Stimulated activated CD8-positive, alpha-beta memory T cell treated with anti-CD3 and anti-CD28 coated beads, Interleukin-7, amount 100 ng/mL, for 4 hours (primary cell): Measurements from ENCODE around the gene GPR107.
A peak's percentile ranks its signal among the peaks of the same experiment; 100 is the strongest.

Experiments used
- DNase-seq, 2 donors: peaks; one replicate each; pipeline ENCODE4 v3.0.0-alpha.2; 2020; ENCODE audit warnings: low read depth in 2 of 2

GPR107 gene

GRCh38 chr9:130137081-130137640, 83.5 kb downstream of the GPR107 start:
- no peak for DNase-seq

GRCh38 chr9:130137641-130138081, 84.0 kb downstream of the GPR107 start:
- no peak for DNase-seq

DNA sequence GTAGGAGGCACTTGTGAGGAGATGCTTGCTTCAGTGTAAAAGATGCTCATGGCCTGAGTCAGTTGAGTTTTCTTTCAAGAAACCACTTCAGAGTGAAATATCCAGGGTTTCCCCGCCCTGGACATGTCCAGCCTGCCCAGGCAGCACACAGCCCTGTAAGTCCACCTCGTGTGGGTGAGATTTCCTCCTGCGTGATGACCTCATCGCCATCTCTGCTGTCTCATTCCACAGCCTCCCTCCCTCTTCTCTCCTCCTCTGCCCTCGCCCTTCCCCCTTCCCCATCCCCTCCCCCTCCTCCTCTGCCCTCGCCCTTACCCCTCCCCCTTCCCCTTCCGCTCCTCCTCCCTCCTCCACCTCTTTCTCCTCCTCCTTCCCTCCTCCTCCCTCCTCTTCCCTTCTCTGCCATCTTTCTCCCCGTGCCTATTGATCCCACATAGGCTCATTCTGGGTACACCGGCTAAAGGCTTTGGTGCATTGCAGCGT, 84.5 kb downstream of the GPR107 start:
- no peak for DNase-seq

GRCh38 chr9:130138791-130139190, 85.1 kb downstream of the GPR107 start:
- no peak for DNase-seq

DNA sequence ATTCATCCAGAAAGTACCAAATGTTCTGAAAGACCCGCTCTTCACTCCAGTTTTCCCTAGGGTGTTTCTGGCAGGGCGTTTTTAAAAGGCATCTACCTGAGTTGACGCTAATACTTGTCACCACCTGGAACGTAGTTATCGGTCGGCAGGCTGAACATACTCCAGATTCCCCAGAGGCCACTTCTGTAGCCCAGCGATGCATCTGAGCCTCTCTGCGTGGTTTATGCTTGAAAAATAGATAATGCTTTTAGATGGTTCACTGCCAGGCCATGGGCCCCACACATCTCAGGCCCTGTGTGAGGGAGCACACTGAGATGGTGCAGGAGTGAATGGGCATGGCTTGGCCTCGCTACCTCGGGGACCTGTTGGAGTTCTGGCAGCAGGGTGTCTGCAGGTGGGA, 85.5 kb downstream of the GPR107 start:
- DNase-seq: no peak

DNA sequence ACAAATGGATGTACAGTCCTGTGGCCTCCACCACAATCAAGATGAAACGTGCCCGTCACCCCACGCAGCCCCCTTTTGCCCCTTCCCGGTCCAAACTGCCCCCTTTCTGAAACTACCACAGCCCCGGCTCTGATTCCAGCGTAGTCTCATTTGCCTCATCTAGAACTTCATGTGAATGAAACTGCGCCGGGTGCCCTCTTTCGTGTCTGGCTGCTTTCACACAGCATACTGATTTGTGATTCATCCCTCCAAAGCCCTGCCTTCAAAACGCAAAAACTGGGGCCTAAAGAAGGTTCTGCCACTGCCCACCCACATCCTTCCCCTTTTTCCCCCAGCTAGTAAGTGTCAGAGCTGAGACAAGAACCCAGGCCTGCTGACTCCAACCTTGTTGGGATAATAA, 87.0 kb downstream of the GPR107 start:
- DNase-seq: peak; percentile 14 to 25

DNA sequence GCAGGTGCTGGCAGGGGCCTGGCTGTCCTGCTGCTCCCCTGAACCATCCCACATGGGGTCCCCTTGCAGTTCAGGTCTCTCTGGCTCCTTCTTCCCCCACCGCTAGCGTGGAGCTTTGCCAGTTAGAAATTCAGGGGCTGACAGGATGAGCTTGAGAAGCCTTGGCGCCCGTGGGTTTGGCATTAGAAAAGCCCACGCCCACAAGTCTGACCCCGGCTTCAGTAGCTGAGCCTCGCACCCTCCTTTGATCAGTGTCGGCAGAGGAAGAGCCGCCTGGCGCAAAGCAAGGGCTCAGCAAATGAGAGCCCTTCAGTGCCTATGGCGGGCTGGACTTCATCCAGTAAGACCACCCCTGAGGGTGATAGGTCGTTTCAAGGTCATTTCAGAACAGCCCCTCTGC, 88.3 kb downstream of the GPR107 start:
- no peak for DNase-seq

DNA sequence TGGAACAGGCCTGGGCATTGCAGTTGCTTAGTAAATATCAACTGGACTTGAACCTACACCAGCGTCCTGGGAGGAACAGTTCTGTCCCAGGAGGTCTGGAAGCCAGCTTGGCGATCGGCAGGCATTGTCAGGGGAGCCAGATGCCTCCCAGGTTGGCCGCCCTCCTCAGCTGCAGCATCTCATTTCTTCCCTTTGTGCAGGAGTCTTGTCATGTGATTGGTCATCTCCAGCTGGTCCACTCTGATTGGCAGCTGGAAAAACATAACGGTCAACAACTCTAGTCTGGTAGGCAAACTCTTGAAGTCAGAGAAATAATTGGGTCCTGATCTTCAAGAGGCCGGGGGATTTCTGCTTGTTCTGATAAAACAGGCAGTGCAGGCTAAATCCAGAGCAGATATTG, 88.9 kb downstream of the GPR107 start:
- DNase-seq: no peak

DNA sequence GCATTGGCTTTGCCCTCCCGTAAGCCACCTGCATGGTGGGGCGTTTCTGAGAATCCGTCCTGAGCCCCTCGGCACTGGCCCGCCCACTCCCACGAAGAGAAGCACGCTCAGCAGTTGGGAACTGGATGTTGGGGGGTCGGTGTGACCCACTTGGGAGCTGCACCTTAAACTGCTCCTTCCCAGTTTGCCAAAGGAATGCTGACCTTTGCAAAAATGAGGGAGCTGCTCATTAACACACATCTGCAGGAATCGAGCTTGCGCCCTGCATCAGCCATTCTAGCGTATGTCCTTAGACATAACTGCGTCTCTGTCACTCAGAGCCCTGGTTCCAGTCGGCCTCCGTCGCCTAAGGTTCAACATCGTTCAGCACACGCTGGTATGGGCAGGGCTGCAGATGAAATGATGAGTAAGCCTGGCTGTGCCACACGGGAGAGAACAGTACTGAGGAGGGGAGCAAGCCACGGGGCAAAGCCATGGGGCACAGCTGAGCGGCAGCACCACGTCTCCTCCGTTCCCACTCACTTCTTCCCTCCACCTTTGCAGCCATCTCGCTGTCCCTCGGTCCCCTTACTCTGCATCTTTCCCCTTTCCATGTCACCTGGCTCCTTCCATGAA, 89.7 kb downstream of the GPR107 start:
- DNase-seq: no peak

DNA sequence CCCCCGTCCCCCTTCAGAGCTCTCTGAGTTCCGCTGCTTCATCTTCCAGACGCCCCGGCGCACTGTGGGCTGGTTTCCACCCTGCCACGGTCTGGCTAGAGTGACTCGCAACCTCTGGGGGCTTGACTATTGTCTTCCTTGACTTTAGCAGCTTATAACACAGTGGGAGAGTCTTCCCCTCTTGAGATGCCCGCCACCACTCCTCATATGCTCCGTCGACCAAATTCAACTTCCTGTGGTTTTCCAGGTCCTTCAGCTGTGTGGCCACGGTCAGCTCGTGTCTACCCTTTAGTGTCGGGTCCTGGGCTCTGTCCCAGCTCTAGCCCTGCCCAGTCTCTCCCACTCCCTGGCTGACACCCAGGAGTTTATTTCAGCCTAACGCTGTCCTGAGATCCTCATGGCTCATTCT, 90.3 kb downstream of the GPR107 start:
- peak; percentile 11 to 40 for DNase-seq

GRCh38 chr9:130144703-130145102, 91.0 kb downstream of the GPR107 start:
- DNase-seq: no peak

- no peak for DNase-seq
These were observed 92.0 kb downstream of the GPR107 start for GRCh38 chr9:130145658-130146057.

DNA sequence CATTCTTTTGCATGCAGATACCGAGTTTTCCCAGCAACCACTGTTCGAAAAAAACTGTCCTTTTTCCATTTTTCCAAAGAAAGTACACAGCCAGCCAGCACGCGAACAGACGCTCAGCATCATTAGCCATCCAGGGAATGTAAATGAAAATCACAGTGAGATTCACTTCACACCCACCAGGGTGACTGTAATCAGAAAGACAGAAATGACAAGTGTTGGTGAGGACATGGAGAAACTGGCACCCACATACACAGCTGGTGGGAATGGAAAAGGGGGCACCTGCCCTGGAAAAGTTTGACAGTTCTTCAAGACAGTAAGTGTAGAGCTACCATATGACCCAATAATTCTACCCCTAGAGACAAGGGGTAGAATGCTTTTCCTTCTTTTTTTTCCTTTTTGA, 93.5 kb downstream of the GPR107 start:
- no peak for DNase-seq

DNA sequence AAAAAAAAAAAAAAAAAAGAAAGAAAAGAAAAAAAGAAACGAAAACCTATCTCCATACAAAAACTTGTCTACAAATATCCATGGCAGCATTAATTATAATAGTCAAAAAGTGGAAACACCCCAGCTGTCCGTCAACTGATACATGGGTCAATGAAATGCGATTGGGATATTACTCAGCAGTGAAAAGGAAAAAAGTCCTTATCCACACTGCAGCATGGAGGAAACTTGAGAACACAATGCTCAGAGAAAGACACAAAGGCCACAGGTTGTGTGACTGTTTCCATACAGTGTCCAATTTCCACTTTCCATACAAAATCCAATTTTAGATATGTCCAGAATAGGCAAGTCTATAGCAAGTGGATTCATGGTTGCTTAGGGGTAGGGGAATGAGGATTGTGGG, 94.2 kb downstream of the GPR107 start:
- no peak for DNase-seq

DNA sequence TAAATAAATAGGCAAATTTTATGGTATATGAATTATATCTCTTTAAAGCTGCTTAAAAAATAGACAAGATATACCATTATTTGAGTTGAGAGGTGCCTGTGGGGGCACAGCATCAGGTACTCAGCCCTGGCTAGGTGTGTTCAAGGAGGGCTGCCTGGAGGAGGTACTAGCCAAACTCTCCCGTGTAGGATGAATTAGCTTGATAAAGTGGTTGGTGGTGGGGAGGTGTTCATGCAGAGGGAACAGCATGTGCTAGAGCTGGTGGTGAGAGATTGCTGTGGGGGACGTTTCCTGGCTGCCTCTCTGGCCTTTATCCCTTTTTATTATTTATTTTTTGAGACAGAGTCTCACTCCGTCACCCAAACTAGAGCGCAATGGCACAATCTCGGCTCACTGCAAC, 95.3 kb downstream of the GPR107 start:
- no peak for DNase-seq

DNA sequence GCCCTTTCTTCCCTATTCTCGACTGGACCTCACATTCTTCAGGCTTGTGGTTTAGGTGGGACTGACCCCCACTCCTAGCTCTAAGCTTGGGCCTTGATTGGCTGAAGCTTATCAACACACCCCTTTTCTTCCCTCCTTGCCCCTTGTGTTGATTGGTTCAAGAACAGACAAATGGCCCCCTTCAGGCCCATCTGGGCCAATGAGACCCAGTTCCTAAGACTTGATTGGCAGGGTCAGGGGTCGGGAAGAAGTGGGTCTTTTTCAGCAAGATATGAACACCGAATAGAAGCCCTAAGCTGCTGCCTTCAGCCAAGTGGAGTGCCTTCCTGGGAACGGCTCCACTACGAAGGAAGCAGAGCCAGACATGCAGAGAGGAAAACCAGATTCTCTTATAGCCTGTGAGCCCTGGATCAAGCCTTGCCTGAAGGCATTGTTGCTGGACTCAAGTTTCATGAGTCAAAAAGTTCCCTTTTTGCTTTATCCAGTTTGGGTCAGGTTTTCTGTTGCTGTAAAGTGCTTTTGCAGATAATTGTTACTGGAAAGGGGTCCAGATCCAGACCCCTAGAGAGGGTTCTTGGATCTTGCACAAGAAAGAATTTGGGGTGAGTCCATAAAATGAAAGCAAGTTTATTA, 96.1 kb downstream of the GPR107 start:
- no peak for DNase-seq

GRCh38 chr9:130150779-130151382, 97.2 kb downstream of the GPR107 start:
- no peak for DNase-seq

DNA sequence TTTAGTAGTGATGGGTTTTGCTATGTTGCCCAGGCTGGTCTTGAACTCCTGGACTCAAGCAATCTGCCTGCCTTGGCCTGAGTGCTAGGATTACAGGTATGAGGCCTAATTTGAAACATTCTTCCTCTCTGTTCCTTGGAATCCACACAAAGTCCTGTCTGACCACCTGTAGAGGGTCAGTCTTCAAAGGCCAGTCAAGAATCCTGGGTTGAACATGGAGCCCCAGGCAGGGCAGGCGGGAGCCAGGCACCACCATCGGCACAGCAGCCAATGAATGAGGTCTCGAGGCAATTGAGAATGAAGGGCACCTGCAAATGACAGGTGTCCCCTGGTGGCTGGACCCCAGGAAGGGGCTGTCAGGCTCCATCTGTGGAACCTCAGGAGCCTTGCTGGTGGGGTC, 101.1 kb downstream of the GPR107 start:
- no peak for DNase-seq

DNA sequence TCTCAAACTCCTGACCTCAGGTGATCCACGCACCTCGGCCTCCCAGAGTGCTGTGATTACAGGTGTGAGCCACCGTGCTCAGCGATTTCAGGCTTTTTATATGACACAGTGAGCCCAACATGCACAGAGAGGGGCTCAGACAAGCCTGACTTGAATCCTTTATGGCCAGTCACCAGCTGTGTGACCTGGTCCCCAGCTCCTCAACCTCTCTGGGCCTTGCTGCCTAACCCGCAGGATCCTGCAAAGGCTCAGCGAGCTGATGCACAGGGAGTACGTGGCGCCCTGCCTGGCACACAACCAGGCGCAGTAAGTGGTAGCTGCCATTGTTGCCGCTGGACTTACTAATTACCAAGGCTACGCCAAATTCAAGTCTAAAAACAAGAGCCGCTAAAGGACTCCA, 101.9 kb downstream of the GPR107 start:
- no peak for DNase-seq

- DNase-seq: no peak
These were observed 103.0 kb downstream of the GPR107 start for GRCh38 chr9:130156672-130157071.

DNA sequence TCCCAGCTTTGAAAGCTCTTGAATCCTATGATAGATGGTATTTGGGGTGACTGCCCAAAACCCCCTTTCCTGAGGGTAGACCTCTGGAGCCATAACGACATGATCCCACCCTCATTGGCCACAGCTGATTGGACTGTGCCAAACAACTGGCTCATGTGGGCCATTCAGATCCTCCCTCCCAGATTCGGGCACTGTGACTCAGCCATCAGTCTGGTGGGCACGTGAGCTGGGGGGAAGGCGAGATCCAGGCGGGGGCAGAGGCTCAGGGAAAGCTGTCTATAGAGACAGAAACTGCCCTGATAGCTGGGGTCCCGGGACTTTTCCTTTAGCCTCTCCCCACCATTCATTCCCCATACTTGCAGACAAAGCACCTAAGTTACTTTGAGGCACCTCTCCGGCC, 103.4 kb downstream of the GPR107 start:
- no peak for DNase-seq

- DNase-seq: no peak
These were observed 104.3 kb downstream of the GPR107 start for GRCh38 chr9:130158001-130158400.

GRCh38 chr9:130159057-130159456, 105.4 kb downstream of the GPR107 start:
- DNase-seq: no peak
